Measurements from ENCODE around the gene HSD3B7. TPM values are rescaled to one million over a fixed set of nuclear protein-coding genes. Genes with fewer than 3 reads are reported as not detected.

HSD3B7 gene
- total RNA-seq, 1 experiment from 2014 or later, result 73.0 TPM

DNA sequence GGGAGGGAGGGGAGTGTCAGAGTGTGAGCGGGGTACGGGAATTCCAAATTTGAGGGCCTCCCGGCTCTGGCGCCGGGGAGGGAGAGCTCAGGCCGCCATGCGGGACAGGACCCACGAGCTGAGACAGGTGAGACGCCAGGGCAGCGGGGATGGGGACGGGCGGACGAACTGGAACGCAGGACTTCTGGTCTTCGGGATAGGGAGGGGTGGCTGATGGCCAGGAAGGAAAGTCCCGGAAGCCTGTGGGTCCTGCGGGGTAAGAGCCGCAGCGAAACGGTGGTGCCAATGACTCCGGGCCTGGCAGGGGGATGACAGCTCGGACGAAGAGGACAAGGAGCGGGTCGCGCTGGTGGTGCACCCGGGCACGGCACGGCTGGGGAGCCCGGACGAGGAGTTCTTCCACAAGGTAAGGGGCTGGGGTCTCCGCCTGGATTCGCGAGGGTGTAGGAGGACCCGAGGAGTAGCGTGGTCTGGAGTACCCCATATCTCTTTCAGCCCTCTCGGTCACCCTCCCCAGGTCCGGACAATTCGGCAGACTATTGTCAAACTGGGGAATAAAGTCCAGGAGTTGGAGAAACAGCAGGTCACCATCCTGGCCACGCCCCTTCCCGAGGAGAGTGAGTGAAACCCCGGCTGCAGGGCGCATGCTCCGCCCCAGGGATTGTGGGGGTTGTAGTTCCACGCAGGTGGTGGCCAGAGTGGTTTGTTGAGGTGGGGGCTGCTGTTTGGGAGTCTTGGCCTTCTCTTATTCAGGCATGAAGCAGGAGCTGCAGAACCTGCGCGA is 48.9 kb downstream of the HSD3B7 start:
- in situ Hi-C loops (cut with HindIII; ENCODE audit: low pct_unique_long_range_greater_than_20kb, low sequenced_read_pairs), result no loop called here
- DNase-seq (ENCODE audit: low read depth), result peak; percentile 76

DNA sequence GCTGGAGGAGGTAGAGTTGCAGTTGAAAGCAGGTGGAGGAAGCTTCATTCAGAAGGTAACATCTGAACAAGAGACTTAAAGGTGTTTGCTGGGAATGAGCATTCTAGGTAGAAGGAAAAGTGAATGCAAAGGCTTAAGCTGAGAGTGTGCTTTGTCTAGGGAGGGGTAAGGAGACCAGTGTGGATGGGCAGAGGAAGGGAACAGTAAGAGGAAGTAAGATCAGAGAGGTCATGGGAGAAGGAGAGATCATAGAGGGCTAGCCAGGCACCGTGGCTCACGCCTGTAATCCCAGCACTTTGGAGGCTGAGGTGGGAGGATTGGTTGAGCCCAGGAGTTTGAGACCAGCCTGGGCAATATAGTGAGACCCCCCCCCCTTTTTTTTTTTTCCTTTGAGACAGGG is 51.7 kb downstream of the HSD3B7 start:
- in situ Hi-C loops (cut with HindIII; ENCODE audit: low pct_unique_long_range_greater_than_20kb, low sequenced_read_pairs), result no loop called here
- no peak for DNase-seq (ENCODE audit: low read depth)

Other genes with a start within 250 kb of the HSD3B7 start
- 32.0 and 53.5 TPM in 2 replicates for gene PHKG2, start 236.8 kb upstream of the HSD3B7 start, total RNA-seq (2014; rRNA removed; shearing (Covaris generic); ENCODE audit: low replicate concordance)
- 7.2 and 12.3 TPM in 2 replicates for gene CFAP119, start 223.1 kb upstream of the HSD3B7 start, total RNA-seq (2014; rRNA removed; shearing (Covaris generic); ENCODE audit: low replicate concordance)
- gene RNF40, start 222.9 kb upstream of the HSD3B7 start, total RNA-seq (2014; rRNA removed; shearing (Covaris generic); ENCODE audit: low replicate concordance), result 107 and 110 TPM in 2 replicates
- 14.0 and 17.5 TPM in 2 replicates for gene ZNF629, start 198.0 kb upstream of the HSD3B7 start, total RNA-seq (2014; rRNA removed; shearing (Covaris generic); ENCODE audit: low replicate concordance)
- gene BCL7C, start 91.1 kb upstream of the HSD3B7 start, total RNA-seq (2014; rRNA removed; shearing (Covaris generic); ENCODE audit: low replicate concordance), result 154 and 157 TPM in 2 replicates
- gene CTF1, start 88.6 kb upstream of the HSD3B7 start, total RNA-seq (2014; rRNA removed; shearing (Covaris generic); ENCODE audit: low replicate concordance), result 0.84 and 2.9 TPM in 2 replicates
- 51.9 and 58.5 TPM in 2 replicates for gene FBXL19, start 61.6 kb upstream of the HSD3B7 start, total RNA-seq (2014; rRNA removed; shearing (Covaris generic); ENCODE audit: low replicate concordance)
- gene ORAI3, start 36.1 kb upstream of the HSD3B7 start, total RNA-seq (2014; rRNA removed; shearing (Covaris generic); ENCODE audit: low replicate concordance), result 82.7 and 96.5 TPM in 2 replicates
- gene SETD1A, start 27.5 kb upstream of the HSD3B7 start, total RNA-seq (2014; rRNA removed; shearing (Covaris generic); ENCODE audit: low replicate concordance), result 0.81 and 1.2 TPM in 2 replicates
- 0.46 TPM in 1 of 2 replicates, not detected in the other for gene STX1B, start 25.4 kb downstream of the HSD3B7 start, total RNA-seq (2014; rRNA removed; shearing (Covaris generic); ENCODE audit: low replicate concordance)
- gene STX4, start 48.4 kb downstream of the HSD3B7 start, total RNA-seq (2014; rRNA removed; shearing (Covaris generic); ENCODE audit: low replicate concordance), result 72.2 and 83.1 TPM in 2 replicates
- 16.1 and 18.3 TPM in 2 replicates for gene ZNF668, start 89.0 kb downstream of the HSD3B7 start, total RNA-seq (2014; rRNA removed; shearing (Covaris generic); ENCODE audit: low replicate concordance)
- 23.9 and 24.0 TPM in 2 replicates for gene ZNF646, start 89.2 kb downstream of the HSD3B7 start, total RNA-seq (2014; rRNA removed; shearing (Covaris generic); ENCODE audit: low replicate concordance)
- gene PRSS53, start 103.7 kb downstream of the HSD3B7 start, total RNA-seq (2014; rRNA removed; shearing (Covaris generic); ENCODE audit: low replicate concordance), result 1.8 and 5.1 TPM in 2 replicates
- gene VKORC1, start 109.6 kb downstream of the HSD3B7 start, total RNA-seq (2014; rRNA removed; shearing (Covaris generic); ENCODE audit: low replicate concordance), result 184 and 187 TPM in 2 replicates
- 68.7 and 83.0 TPM in 2 replicates for gene BCKDK, start 123.2 kb downstream of the HSD3B7 start, total RNA-seq (2014; rRNA removed; shearing (Covaris generic); ENCODE audit: low replicate concordance)
- 102 and 108 TPM in 2 replicates for gene KAT8, start 132.5 kb downstream of the HSD3B7 start, total RNA-seq (2014; rRNA removed; shearing (Covaris generic); ENCODE audit: low replicate concordance)
- 2.9 and 4.4 TPM in 2 replicates for gene PRSS8, start 150.5 kb downstream of the HSD3B7 start, total RNA-seq (2014; rRNA removed; shearing (Covaris generic); ENCODE audit: low replicate concordance)
- gene PRSS36, start 164.9 kb downstream of the HSD3B7 start, total RNA-seq (2014; rRNA removed; shearing (Covaris generic); ENCODE audit: low replicate concordance), result 0.17 and 10.6 TPM in 2 replicates
- gene FUS, start 194.9 kb downstream of the HSD3B7 start, total RNA-seq (2014; rRNA removed; shearing (Covaris generic); ENCODE audit: low replicate concordance), result 15.3 and 34.6 TPM in 2 replicates
- gene PYCARD, start 217.6 kb downstream of the HSD3B7 start, total RNA-seq (2014; rRNA removed; shearing (Covaris generic); ENCODE audit: low replicate concordance), result 198 and 228 TPM in 2 replicates
- gene TRIM72, start 228.9 kb downstream of the HSD3B7 start, total RNA-seq (2014; rRNA removed; shearing (Covaris generic); ENCODE audit: low replicate concordance), result not detected in 2 replicates
- gene PYDC1, start 231.9 kb downstream of the HSD3B7 start, total RNA-seq (2014; rRNA removed; shearing (Covaris generic); ENCODE audit: low replicate concordance), result not detected in 2 replicates

All from Caki2 (cell line).